Measurements from ENCODE around the gene ZFP36L2.

The ZFP36L2 gene, protein sequence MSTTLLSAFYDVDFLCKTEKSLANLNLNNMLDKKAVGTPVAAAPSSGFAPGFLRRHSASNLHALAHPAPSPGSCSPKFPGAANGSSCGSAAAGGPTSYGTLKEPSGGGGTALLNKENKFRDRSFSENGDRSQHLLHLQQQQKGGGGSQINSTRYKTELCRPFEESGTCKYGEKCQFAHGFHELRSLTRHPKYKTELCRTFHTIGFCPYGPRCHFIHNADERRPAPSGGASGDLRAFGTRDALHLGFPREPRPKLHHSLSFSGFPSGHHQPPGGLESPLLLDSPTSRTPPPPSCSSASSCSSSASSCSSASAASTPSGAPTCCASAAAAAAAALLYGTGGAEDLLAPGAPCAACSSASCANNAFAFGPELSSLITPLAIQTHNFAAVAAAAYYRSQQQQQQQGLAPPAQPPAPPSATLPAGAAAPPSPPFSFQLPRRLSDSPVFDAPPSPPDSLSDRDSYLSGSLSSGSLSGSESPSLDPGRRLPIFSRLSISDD

GRCh38 chr2:43226558-43226954 lies at the start of gene ZFP36L2:
Gene ZFP36L2 (minus strand): TSS chr2:43226606. CDS start chr2:43226315, 291 bp downstream.
- peak; percentile 98 to 99 (median 99) for DNase-seq

DNA sequence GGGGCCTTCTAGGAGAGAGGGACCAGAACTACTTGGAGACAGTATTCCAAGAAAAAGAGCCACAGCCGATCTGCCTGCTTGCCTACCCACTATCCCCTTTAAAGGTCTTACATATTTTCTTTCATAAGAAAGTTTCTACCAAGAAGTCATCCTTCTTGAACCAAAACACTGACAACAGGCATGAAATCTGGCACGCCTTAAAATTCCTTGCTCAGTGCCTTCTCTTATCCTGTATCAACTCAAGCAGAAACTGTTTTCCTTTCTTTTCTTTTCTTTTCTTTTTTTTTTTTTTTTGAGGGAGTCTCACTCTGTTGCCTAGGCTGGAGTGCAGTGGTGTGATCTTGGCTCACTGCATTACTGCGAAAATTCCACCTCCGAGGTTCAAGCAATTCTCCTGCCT lies 48.3 kb upstream of the ZFP36L2 start:
- no peak for DNase-seq

DNA sequence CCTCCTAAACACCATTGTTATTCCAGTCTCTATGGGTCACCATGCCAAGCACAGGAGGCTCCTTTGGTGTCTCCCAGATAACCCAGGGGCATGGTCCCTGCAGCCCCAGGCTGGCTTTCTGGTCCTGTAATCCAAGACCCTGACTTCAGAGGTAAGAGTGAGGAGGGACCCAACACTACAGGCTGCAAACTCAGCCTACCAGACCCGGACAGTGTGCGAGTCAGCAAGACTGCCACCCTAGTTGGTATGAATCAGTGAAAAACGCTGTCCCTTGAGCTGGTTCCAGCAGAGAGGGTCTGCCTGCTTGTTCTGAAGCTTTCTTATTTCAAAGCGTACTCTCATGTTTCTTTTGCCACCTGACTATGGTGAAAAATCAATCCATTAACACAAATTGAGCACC lies 47.6 kb upstream of the ZFP36L2 start:
- DNase-seq: peak in 2 of 3 donors; percentile 32 to 55

GRCh38 chr2:43273529-43273928 lies 47.1 kb upstream of the ZFP36L2 start:
- peak; percentile 87 to 96 (median 88) for DNase-seq

GRCh38 chr2:43270930-43271615 lies 44.7 kb upstream of the ZFP36L2 start:
- peak in 1 of 3 donors; percentile 43 for DNase-seq

DNA sequence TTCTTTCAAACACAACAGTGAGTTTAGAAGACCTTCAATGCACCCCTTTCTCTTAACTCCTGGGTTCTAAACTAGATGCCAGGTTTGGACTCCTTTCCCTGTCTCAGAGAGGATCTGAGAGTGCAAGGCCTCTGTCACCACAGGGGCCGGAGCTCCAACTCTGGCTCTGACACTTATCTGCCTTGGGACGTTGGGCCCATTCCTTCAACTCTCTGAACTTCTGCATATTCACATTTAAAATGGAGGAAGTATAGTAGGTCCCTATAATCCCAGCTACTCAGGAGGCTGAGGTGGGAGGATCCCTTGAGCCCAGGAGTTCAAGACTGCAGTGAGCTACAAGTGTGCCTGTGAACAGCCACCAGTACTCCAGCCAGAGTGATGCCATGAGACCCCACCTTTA lies 44.1 kb upstream of the ZFP36L2 start:
- no peak for DNase-seq

- DNase-seq: peak; percentile 64 to 71 (median 68)
Observed at GRCh38 chr2:43269706-43270105, 43.3 kb upstream of the ZFP36L2 start.

GRCh38 chr2:43269074-43269572 lies 42.7 kb upstream of the ZFP36L2 start:
- peak; percentile 87 to 97 (median 94) for DNase-seq

DNA sequence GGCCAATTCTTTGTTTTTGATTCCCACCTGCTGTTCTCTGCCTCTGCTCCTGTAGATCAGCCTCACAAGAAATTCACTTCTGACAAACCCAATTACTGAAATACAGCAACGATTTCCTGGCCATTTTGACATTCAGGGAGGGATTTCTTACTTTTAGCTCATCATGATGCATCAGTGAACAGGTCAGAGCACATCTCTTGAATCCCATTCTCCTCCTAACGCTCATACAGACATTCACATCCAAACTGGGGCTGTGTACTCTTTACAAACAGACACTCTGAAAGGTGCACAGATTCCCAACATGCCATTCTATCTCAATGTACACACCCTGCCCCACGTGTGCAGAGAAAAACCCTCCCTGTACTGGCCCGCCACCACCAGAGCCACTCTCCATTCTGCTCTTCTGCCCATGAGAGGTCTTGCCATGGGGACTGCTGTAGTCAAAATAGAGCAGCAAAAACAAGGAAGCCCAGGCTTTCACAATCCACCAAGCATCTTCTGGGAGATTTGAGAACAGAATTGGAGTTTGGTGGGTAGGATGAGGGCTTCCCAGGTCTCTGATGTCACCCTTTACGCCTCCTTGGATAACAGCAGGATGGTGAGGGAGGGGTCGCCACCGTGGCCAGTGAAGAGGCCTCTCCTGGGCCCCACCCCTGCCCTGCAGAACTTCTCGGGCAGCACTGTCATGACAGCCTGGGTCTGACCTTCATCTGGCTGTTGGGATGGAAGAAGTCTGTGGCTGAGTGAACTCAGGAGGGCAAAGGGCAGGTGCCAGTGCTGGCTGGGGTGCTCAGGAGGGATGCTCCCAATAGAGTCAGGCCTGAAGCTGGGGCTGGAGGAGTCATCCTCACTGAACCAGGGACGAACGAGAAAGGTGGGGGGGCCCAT lies 41.9 kb upstream of the ZFP36L2 start:
- peak; percentile 70 to 79 (median 71) for DNase-seq

- DNase-seq: no peak
Observed at GRCh38 chr2:43267381-43267780, 41.0 kb upstream of the ZFP36L2 start.

GRCh38 chr2:43266711-43267111 lies 40.3 kb upstream of the ZFP36L2 start:
- DNase-seq: peak; percentile 56 to 71 (median 68)

GRCh38 chr2:43265421-43265820 lies 39.0 kb upstream of the ZFP36L2 start:
- no peak for DNase-seq

DNA sequence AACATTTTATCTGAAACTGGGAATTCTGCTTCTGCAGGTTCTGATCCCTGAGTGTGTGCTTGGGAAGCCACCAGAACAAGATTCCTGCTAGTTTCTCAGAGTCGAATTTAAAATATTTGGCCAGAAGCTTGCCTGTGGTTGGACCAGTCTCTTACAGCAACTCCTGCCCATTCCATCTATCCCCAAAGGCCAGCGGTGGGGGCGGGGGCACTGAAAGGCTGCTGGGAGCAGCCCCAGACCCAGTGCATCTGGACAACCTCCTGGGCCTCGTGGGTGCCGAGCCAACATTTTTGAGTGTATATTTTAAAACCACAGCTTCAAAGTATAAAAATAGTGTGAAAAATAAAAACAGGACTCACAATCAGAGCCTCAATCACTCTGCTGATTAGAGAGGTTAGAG lies 38.6 kb upstream of the ZFP36L2 start:
- no peak for DNase-seq

DNA sequence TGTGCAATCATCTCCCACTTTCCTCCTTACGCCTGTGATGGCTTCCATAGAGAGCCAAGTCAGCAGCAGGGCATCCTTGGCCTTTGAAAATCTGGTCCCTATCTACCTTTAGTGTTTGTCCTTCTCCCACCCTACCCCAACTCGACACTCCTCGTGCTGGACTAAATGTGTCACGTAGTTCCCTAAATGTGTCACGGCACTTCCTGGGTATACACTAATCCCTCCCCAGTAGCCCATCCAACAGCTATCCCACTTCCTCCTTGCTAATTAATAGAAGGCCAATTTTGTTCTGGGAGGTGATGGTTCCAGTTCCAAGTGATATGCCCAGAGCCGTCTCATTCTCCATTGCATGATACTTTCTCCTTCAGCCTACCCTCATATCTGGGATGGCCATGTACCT lies 36.5 kb upstream of the ZFP36L2 start:
- peak; percentile 56 to 69 (median 62) for DNase-seq

DNA sequence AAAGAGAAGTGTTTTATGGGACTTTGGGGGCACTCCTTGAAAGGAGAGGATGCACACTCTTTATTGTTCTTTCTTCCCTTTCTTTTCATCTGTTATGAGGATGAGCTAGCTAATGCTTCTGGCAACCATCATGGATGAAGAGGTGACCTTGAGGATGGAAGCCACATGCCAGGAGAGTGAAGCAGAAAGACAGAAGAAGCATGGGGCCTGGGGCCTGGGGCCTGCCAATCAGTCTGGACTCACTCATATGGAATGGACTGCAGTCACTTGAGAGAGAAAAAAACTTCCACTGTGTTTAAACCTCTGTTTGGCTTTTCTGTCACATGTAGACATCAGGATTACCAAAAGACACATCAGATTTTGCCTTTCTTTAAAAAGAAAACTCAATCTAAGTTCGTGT lies 35.8 kb upstream of the ZFP36L2 start:
- no peak for DNase-seq

DNA sequence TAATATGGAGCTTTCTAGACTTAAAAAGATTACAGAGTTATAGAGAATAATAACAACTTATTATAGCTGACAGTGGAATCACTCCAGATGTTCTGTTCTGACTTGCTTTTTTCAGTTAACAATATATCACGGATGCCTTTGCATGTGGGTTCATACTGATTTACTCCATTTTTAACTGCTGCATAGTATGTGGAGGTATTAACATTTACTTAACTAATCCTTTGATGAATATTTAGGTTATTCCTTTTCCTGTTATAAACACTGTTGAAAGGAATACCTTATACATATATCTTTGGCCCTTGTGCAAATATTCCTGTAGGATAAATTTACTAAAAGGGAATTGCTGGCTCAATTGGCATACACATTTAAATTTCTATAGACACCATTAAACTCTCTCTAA lies 33.1 kb upstream of the ZFP36L2 start:
- DNase-seq: no peak

DNA sequence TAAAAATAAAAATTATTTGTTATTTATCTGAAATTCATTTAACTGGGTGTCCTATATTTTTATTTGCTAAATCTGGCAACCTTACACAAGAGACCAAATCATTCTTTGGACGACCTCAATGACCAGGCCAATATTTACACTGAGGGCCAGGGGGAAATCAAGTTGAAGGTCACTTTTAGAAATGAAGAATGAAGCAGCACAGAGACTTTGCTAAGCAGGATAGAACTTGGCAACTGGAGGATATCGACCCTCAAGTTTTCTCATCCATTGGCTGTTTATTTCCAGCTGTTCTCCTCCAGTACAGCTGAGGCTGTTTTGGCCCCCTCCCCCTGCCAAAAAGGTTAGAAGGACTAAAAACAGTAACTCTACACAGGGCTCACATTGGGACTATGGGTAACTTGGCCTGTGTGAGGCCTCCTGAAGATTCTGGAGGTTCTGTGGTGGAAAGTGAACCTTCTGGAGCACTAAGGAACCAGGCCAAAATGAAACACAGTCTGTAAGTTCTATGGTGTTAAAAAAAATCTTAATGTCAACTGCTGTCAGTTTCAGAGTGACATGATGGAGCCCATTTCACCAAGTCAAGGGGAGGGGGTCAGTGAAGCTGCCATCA lies 32.2 kb upstream of the ZFP36L2 start:
- DNase-seq: no peak

- no peak for DNase-seq
Observed at GRCh38 chr2:43255296-43255910, 29.0 kb upstream of the ZFP36L2 start.

DNA sequence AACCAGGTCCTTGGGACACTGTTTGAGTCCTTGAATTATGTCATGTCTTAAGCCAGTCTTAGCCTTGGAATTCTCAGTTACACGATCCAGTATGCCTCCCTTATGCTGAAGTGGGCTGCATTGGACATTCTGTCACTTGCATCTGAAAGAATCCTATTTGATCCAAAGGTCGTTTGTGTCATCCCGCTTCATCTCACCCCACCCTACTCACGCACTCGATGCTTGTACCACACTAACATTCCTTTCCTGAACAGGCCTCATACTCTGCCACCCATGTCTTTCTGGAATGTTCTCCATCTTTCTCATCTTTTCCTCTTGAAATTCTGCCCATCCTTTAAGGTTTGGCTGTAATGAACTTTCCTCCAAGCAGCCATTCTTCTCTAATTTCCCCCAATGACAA lies 27.9 kb upstream of the ZFP36L2 start:
- DNase-seq: no peak

DNA sequence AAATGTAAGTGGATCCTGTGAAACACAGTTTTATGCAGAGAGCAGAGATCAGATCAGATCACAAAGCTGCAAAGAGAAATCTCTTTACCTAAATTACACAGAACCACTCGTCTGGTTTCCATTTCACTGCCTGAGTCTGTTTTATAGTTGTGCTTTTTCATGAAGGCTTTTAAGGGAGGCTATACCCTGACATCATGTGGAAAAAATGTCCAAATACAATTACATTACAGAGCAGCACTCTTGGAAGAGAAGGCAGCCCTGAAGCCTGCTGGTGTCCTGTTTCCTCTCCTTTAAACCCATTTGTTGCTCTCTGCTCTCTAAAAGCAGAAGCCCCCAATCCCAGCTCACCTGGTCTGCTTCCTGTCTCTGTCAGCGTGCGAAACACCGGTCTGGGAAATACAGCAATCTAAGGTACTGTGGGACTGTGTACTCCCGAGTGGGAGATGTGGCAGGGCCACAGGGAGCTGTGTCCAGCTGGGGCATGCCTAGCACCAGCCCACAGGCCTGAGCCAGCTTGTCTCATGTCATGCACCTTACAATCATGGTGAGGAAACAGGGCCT lies 24.8 kb upstream of the ZFP36L2 start:
- no peak for DNase-seq

DNA sequence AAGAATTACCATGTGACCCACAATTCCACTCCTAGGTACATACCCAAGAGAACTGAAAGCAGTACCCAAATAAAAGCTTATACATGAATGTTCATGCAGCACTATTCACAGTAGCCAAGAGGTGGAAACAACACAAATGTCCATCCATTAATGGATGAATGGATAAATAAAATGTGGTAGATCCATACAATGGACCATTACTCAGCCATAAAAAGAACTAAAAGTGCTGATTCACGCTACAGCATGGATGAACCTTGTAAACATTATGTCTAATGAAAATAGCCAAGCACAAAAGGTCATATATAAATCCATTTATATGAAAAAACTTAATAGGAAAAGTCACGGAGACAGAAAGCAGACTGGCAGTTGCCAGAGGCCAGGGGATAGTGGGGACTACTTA lies 23.6 kb upstream of the ZFP36L2 start:
- DNase-seq: no peak

DNA sequence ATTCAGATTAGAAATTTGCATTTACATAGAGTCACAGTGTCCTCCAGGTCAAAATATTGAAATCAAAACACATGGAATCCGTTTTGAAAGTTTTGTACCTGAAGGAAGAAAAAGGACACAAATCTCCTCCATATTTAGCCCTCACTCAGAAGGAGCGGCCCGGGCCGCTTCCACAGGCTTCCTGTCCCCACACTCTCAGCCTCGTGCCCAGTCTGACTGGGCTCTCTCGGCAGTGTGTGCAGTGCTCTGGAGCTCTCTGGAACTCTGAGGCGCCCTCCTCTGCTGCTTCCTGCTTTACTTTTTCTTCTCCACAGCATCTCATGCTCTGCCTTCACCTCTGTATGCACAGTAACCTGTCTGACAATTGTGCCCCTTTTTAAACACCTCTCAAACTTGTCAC lies 22.2 kb upstream of the ZFP36L2 start:
- no peak for DNase-seq

Data from suppressor macrophage treated with lipopolysaccharide for 1 hour (primary cell).